ENCODE results near the gene TMC6. TPM values are rescaled to one million over a fixed set of nuclear protein-coding genes. Genes with fewer than 3 reads are reported as not detected.
A peak's percentile ranks its signal among the peaks of the same experiment; 100 is the strongest.

The TMC6 gene
- total and polyA plus RNA-seq, 2 of the 13 experiments (the other 11 are each of a cell fraction or from before 2014, with no cell fraction given) = 48.4 to 99.1 TPM

- TF ChIP-seq HMGXB3 (CRISPR knock-in tag; IDR thresholded peaks at IDR 0.05; ENCODE audit: borderline replicate concordance) = peak; percentile 76; the same call in 1 of the 2 replicates
- TF ChIP-seq ZNF484 (CRISPR knock-in tag; IDR thresholded peaks at IDR 0.05; ENCODE audit: borderline replicate concordance, low read depth) = no peak
- no peak for TF ChIP-seq ZNF382 (CRISPR knock-in tag; IDR thresholded peaks at IDR 0.05; ENCODE audit: borderline replicate concordance)
- no peak for TF ChIP-seq GTF3A (CRISPR knock-in tag; conservative IDR thresholded peaks at IDR 0.05)
- no peak for TF ChIP-seq ZSCAN9 (CRISPR knock-in tag; IDR thresholded peaks at IDR 0.05; ENCODE audit: borderline replicate concordance)
- no peak; the same call in 1 of the 2 replicates for TF ChIP-seq FOSL2 (CRISPR knock-in tag; IDR thresholded peaks at IDR 0.05)
- TF ChIP-seq MLLT10 (CRISPR knock-in tag; IDR thresholded peaks at IDR 0.05) = no peak
- peak; percentile 88 for TF ChIP-seq ZGPAT (CRISPR knock-in tag; IDR thresholded peaks at IDR 0.05)
- no peak; the same call in 1 of the 2 replicates for TF ChIP-seq ZNF326 (CRISPR knock-in tag; IDR thresholded peaks at IDR 0.05; ENCODE audit: borderline replicate concordance)
- TF ChIP-seq THYN1 (CRISPR knock-in tag; IDR thresholded peaks at IDR 0.05; ENCODE audit: borderline replicate concordance, low read depth) = 0 out of 2 replicates have a peak, but pooled peaks have one; percentile 32
- TF ChIP-seq MNT (IDR thresholded peaks at IDR 0.05) = no peak
- no peak for TF ChIP-seq RFX5 (IDR thresholded peaks at IDR 0.05; ENCODE audit: low read depth, low read length)
- no peak for TF ChIP-seq NFRKB (IDR thresholded peaks at IDR 0.05)
- peak; percentile 82 for TF ChIP-seq AGO2 (optimal IDR thresholded peaks at IDR 0.05; ENCODE audit: low read depth, low read length)
- peak; percentile 31; the same call in 1 of the 2 replicates for TF ChIP-seq NRL (CRISPR knock-in tag; IDR thresholded peaks at IDR 0.05; ENCODE audit: borderline replicate concordance)
- no peak for TF ChIP-seq KDM1A (CRISPR knock-in tag; IDR thresholded peaks at IDR 0.05)
- no peak for TF ChIP-seq TIGD3 (CRISPR knock-in tag; IDR thresholded peaks at IDR 0.05; ENCODE audit: borderline replicate concordance)
- TF ChIP-seq MBD4 (IDR thresholded peaks at IDR 0.05; ENCODE audit: borderline replicate concordance, low read length) = no peak
- peak; percentile 77 for TF ChIP-seq GATAD1 (CRISPR knock-in tag; IDR thresholded peaks at IDR 0.05)
- TF ChIP-seq ZNF260 (CRISPR knock-in tag; IDR thresholded peaks at IDR 0.05; ENCODE audit: borderline replicate concordance, low read depth) = no peak
Observed at GRCh38 chr17:78127239-78127887, 1.2 kb downstream of the TMC6 start (continued).

Measured in HepG2 (cell line).